HG03103 (cell line): ENCODE data around the gene HTR7.
"Not testable (repeated sequence)": the region's sequence is repeated elsewhere in the genome, so short reads cannot be mapped to it uniquely, and the experiment has no call there.

Source experiments
- ATAC-seq: cut with Tn5 transposase; IDR thresholded peaks from one replicate; pipeline ENCODE4 v1.9.1; 2021; ENCODE audit warnings: low read depth; ENCODE audit not compliant: unreplicated experiment

The HTR7 gene

DNA sequence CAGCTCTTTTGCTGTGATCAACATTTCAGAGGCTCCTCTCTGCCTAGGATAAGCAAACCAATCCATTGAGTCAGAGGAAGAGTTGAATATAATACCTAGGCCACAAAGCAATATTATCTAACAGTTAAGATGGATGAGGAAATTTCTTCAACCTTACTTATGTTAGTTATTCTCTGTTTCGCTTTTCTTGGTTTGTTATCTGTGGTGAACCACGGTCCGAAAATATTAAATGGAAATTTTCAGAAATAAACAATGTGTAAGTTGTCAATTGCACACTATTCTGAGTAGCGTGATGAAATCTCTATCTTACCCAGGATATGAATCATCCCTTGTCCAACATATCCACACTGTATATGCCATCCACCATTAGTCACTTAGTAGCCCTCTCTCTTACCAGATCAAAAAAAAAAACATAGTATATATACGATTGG is 1.5 kb upstream of the HTR7 start:
- ATAC-seq = no peak

GRCh38 chr10:90858461-90858968 is 676 bp upstream of the HTR7 start:
- no peak for ATAC-seq

GRCh38 chr10:90856964-90857634 is 740 bp downstream of the HTR7 start:
- peak; percentile 10 for ATAC-seq

GRCh38 chr10:90856261-90856660 is 1.6 kb downstream of the HTR7 start:
- ATAC-seq = no peak

- no peak for ATAC-seq
These were observed 2.7 kb downstream of the HTR7 start for GRCh38 chr10:90855126-90855525.

DNA sequence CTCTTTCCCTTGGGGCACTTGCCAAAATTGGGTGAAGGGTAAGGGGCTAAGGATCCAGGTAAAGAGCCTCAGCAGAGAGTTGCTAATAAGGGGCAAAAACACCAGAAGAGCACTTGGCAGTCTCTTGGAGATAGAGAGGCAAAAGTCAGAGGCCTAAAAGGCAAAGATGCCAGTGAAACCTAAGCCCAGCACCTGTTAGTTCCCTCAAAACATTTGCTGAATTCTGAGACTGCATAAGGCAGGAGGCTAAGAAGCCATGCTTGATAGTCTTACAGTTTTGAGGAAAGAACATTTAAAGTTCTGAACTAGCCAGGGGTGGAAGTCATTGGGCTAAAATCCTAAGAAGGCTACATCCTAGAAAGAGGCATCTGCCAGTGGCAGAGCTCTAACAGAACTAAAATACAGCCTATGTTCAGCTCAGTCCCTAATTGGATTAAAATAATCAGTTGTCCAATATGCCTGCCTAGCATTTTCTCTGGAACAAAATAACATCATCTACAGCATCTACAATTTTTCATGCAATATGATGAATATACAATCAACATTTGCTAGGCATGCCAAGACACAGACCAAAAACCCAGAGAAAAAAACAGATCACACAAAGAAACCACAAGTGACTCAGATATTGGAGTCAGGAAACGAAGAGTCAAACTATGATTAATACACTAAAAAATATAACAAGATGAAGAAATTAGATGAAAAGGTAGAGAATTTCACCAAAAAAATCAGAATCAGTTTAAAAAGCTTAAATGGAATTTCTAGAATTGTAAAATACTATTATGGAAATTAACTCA is 7.7 kb downstream of the HTR7 start:
- ATAC-seq = no peak

DNA sequence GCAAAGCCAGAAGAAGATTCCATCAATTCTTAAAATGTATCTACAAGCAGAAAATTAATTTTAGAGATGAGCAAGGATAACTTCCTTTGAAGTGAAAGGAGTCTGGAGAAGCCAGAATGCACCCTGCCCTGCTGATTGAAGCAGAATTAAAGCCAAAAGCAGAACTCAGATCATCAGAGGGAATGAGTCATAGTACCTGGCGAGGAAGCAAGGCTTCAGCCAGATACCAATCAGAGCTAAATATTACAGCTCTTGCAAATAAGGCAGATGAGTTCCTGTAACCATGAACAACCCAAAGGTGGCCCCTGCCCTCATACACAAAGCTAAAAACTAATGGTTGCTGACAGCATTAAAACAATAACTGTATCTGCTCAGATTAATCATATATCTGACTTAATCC is 10.4 kb downstream of the HTR7 start:
- ATAC-seq = no peak

DNA sequence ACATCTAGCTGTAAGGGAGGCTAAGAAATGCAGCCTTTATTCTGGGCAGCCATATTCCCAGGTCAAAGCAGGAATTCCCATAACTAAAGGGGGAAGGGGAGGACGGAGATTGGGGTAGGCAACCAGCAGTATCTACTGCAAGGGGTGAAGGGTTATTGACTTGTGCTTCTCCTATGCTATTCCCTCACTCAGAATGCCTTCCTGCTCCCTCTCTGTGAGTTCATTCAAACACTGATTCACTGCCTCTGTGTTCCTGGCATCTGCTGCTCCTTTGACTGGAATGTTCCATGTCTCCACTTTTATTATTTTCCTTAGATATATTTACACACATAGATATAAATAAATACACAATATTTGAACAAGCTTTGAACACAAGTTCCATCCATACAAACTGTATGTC is 11.1 kb downstream of the HTR7 start:
- ATAC-seq = no peak

- no peak for ATAC-seq
These were observed 12.1 kb downstream of the HTR7 start for GRCh38 chr10:90845726-90846125.

DNA sequence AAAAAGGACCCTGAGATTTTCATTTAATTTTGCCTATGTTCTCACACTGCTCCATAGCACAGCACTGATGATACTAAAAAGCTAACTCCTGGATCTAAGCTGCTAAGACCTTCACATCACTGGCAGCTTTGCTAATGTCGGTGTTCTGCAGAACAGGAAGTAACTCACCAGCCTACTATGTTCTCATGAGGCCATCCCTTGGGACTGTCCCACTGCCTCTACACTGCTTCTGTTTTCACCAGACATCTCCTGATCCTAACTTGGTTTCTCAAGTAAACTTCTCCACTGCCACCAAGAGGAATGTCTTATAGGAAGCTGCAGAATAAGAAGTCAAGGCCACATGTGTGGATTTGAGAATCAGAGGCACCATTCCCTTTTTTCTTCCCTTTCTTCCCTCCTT is 15.1 kb downstream of the HTR7 start:
- ATAC-seq = no peak

DNA sequence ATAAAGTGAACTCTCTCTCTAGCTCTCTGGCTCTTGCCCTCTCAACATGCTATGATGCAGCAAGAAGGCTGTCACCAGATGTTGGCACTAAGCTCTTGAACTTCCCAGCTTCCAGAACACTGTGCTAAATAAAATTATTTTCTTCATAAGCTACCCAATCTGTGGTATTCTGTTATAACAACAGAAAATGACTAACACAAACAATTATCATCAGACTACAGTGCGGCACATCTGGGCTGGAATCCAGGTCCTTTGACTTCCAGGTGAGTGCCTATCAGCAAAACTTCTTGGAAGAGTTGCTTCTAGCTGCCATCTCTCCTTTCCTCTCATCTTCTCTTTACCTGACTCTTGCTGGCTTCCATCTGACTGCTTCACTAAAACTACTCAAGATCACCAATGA is 20.4 kb downstream of the HTR7 start:
- no peak for ATAC-seq

GRCh38 chr10:90834326-90834725 is 23.5 kb downstream of the HTR7 start:
- no peak for ATAC-seq

DNA sequence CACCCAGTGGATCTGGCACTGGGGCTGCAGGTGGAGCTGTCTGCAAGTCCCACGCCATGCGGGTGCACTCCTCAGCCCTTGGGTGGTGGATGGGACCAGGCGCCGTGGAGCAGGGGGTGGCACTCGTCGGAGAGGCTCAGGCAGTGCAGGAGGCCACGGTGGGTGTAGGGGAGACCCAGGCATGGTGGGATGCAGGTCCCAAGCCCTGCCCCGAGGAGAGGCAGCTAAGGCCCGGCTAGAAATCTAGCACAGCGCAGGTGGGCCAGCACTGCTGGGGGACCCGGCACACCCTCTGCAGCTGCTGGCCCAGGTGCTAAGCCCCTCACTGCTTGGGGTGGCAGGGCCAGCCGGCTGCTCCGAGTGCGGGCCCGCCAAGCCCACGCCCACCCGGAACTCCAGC is 25.7 kb downstream of the HTR7 start:
- ATAC-seq = no peak

DNA sequence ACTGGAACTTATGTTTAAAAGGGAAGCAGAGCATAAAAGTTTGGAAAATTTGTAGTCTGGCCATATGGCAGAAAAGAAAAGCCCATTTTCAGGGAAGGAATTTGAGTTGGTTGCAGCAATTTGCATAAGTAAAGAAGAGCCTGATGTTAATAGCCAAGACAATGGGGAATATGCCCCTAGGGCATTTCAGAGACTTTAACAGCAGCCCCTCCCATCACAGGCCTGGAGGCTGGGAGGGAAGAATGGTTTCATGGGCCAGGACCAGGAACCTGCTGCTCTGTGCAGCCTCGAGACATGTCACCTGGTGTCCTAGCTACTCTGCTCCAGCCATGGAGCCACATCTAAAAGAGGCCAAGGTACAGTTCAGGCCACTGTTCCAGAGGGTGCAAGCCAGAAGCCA is 35.3 kb downstream of the HTR7 start:
- ATAC-seq = no peak

DNA sequence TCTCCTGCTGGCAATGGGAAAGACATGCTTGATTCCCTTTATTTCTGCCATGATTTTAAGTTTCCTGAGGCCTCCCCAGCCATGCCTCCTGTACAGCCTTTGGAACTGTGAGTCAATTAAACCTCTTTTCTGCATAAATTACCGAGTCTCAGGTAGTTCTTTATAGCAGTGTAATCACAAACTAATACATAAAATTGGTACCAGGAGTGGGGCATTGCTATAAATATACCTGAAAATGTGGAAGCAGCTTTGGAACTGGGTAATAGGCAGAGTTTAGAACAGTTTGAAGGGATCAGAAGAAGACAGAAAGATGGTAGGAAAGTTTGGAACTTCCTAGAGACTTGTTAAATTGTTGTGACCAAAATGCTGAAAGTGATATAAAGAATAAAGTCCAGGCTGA is 36.0 kb downstream of the HTR7 start:
- not testable (repeated sequence) for ATAC-seq

- ATAC-seq = no peak
These were observed 37.9 kb downstream of the HTR7 start for GRCh38 chr10:90819911-90820310.

DNA sequence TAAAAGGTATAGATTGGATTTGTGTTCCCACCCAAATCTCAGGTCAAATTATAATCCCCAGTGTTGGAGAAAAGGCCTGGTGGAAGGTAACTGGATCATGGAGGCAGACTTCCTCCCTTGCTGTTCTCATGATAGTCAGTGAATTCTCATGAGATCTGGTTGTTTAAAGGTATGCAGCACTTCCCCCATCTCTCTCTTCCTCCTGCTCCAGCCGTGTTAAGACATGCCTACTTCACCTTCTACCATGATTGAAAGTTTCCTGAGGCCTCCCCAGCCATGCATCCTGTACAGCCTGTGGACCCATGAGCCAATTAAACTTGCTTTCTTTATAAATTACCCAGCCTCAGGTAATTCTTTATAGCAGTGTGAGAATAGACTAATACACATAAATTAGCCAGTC is 39.1 kb downstream of the HTR7 start:
- no peak for ATAC-seq

DNA sequence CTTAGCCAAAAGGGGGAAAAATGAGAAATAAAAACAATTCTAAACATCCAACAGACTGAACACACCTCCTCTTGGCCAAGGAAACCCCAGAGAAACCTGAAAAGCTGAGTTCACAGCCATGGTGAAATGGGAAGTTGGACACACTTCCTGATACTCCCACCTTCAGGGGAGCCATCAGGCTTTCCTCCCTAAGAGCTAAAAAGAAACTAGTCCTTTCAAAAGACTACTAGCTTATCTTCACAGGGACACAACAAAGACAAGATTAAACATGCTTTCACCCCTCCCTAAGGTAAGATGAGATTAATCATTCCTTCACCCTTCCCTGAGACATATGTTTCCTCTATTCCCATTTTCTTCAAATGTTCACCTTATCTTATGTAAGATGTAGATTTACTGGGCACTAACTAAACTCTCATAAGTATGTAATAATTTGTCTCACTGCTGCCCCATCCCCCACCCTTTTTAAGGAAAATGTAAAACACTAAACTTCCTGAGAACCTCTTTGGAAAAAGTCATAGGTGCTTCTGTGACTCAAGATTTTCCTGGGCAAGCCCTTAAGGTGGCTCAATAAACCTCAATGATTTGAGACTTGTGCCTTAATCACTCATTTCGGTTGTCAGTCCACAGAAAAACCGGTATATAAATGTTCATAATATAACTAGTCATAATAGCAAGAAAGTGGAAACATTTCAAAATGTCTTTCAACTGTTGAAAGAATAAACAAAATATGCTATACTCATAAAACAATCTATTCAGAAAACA is 40.5 kb downstream of the HTR7 start:
- ATAC-seq = no peak

GRCh38 chr10:90816466-90816865 is 41.4 kb downstream of the HTR7 start:
- ATAC-seq = no peak

- no peak for ATAC-seq
These were observed 44.1 kb downstream of the HTR7 start for GRCh38 chr10:90813594-90814365.

DNA sequence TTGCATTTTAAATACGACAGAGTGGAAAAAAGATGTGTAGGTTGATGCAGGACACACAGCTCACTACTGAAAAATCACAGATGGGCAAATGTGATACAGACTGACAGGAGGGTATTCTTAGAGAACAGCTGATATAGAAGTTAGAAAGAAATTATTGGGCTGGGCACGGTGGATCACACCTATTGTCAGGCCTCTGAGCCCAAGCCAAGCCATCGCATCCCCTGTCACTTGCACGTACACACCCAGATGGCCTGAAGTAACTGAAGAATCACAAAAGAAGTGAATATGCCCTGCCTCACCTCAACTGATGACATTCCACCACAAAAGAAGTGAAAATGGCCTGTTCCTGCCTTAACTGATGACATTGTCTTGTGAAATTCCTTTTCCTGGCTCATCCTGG is 50.7 kb downstream of the HTR7 start:
- ATAC-seq = not testable (repeated sequence)
